Measurements from ENCODE around the gene HPCAL1.
"Not testable (repeated sequence)": the region's sequence is repeated elsewhere in the genome, so short reads cannot be mapped to it uniquely, and the experiment has no call there.

HPCAL1 gene

GRCh38 chr2:10284108-10284870 is 18.4 kb upstream of the HPCAL1 start:
- DNase-seq (ENCODE audit: low spot score), result no peak

GRCh38 chr2:10285191-10285555 is 17.5 kb upstream of the HPCAL1 start:
- no peak for DNase-seq (ENCODE audit: low spot score)

- peak; percentile 47 for DNase-seq (ENCODE audit: low spot score)
These were observed 17.0 kb upstream of the HPCAL1 start for GRCh38 chr2:10285556-10286198.

- DNase-seq (ENCODE audit: low spot score), result no peak
These were observed 16.3 kb upstream of the HPCAL1 start for GRCh38 chr2:10286216-10287037.

GRCh38 chr2:10287761-10288160 is 14.9 kb upstream of the HPCAL1 start:
- DNase-seq (ENCODE audit: low spot score), result no peak

- DNase-seq (ENCODE audit: low spot score), result no peak
These were observed 14.1 kb upstream of the HPCAL1 start for GRCh38 chr2:10288606-10289005.

GRCh38 chr2:10289352-10289751 is 13.4 kb upstream of the HPCAL1 start:
- DNase-seq (ENCODE audit: low spot score), result no peak

- DNase-seq (ENCODE audit: low spot score), result no peak
These were observed 12.8 kb upstream of the HPCAL1 start for GRCh38 chr2:10289891-10290290.

- not testable (repeated sequence) for DNase-seq (ENCODE audit: low spot score)
These were observed 11.3 kb upstream of the HPCAL1 start for GRCh38 chr2:10291376-10291775.

GRCh38 chr2:10292033-10292432 is 10.7 kb upstream of the HPCAL1 start:
- no peak for DNase-seq (ENCODE audit: low spot score)

GRCh38 chr2:10293603-10294002 is 9.1 kb upstream of the HPCAL1 start:
- no peak for DNase-seq (ENCODE audit: low spot score)

- DNase-seq (ENCODE audit: low spot score), result no peak
These were observed 8.6 kb upstream of the HPCAL1 start for GRCh38 chr2:10294077-10294476.

GRCh38 chr2:10295649-10296048 is 7.1 kb upstream of the HPCAL1 start:
- not testable (repeated sequence) for DNase-seq (ENCODE audit: low spot score)

GRCh38 chr2:10296142-10296541 is 6.6 kb upstream of the HPCAL1 start:
- DNase-seq (ENCODE audit: low spot score), result no peak

GRCh38 chr2:10297191-10297830 is 5.4 kb upstream of the HPCAL1 start:
- no peak for DNase-seq (ENCODE audit: low spot score)

GRCh38 chr2:10297959-10298531 is 4.7 kb upstream of the HPCAL1 start:
- DNase-seq (ENCODE audit: low spot score), result peak; percentile 19

- not testable (repeated sequence) for DNase-seq (ENCODE audit: low spot score)
These were observed 3.9 kb upstream of the HPCAL1 start for GRCh38 chr2:10298777-10299176.

GRCh38 chr2:10300328-10300920 is 2.3 kb upstream of the HPCAL1 start:
- no peak for DNase-seq (ENCODE audit: low spot score)

- DNase-seq (ENCODE audit: low spot score), result no peak
These were observed 1.4 kb upstream of the HPCAL1 start for GRCh38 chr2:10300997-10301940.

- DNase-seq (ENCODE audit: low spot score), result no peak
These were observed 694 bp upstream of the HPCAL1 start for GRCh38 chr2:10301941-10302478.

All from SK-N-DZ (cell line).